NCI-H146 treated with DMSO at 0.1 percent for 48 hours (cell line): ENCODE measurements around the gene CLDN5.

ENCODE experiments used
- DNase-seq: peaks from one replicate; lab custom pipeline; 2025; ENCODE audit not compliant: unreplicated experiment; lab: John Stamatoyannopoulos, UW

CLDN5 gene, protein sequence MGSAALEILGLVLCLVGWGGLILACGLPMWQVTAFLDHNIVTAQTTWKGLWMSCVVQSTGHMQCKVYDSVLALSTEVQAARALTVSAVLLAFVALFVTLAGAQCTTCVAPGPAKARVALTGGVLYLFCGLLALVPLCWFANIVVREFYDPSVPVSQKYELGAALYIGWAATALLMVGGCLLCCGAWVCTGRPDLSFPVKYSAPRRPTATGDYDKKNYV

DNA sequence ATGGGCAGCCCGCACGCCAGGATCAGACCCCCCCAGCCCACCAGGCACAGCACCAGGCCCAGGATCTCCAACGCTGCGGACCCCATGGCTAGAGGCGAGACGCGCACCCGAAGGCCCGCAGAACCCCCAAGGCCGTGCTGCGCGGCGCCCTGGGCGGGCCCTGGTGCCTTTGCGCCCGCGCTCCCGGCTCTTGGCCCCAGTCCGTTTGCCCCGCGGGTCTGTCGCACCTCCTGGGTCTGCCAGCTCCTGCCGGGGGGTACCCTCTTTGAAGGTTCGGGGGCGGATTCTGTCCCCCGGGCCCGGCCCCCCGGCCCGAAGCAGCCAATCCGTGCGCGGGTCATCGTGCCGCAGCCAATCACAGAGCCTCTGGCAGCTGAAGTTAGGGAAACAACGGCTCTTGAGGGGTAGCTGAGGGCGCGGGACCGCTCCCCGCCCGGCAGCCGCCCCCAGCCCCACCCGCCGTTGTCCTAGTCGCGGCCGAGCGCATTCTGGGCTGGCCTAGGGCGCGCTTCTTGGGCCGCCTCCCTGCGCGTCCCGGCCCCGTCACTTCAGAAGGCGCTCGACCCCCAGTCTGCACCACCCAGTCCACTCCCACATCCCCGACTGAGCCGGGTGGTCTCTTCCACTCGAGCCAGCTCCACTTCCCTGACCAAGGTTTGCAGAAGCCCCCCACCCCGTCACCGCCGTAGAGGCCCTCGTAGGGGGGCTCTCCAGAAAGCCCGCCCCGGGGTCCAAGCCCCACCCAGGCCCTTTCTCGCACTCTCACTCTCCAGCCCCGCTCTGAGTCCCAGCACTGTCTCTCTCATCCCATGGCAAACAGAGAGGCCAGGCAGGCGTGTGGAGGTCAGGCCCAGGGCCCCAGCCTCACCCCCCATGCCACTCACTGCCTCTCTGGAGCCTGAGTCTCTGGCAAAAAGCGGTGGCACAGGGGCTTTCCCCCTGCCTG, at the start of gene CLDN5:
TSS of gene CLDN5 (minus strand) at position 241 of the 946 bp plus-strand sequence. CDS start at position 86, 155 bp downstream.
- no peak for DNase-seq

DNA sequence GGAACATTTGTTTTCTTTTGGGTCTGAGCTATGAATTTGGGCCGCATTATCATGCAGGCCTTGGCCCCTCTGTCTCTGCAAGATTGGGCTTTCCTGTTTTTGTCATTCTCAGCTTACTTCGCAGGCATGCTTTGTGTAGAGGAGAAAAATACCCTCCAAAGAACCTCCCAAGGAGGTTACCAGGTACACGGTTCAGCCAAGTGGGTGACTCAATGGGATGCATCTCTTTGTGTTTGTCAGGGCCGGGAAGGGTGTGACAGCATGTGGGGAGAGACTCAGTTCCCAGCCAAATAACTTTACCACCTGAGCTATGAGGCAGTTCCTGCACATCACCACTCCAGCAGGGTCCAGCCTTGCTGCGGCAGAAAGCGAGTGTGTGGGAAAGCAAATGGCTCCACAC, 47.8 kb upstream of the CLDN5 start:
- no peak for DNase-seq

DNA sequence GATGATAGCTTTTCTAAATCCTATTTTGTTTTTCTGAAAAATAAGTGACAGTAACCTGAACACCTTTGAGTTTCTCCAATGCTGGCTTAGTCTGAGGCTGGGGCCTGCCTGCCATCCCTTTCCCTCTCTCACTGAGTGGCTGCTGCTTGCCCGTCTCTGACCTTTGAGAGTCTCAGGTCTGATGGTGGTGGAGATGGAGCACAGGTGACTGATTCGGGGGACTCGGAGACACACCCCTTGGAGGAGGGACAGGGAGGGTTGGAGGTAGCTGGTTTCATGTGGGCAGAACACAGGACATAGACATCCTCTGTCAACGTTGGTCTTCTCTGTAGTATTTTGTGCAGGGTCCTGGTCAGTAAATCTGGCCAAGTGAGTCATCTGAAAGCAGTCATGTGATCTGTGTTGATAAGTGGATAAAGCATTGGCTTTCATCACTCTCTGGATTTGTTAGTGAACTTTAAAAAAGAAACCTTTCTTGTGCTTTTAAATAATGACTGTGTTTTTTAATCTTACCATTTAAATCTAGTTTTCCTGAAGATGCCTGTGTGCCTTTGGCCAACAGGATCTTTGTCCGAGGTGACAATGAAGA, 47.1 kb upstream of the CLDN5 start:
- DNase-seq, result no peak

DNA sequence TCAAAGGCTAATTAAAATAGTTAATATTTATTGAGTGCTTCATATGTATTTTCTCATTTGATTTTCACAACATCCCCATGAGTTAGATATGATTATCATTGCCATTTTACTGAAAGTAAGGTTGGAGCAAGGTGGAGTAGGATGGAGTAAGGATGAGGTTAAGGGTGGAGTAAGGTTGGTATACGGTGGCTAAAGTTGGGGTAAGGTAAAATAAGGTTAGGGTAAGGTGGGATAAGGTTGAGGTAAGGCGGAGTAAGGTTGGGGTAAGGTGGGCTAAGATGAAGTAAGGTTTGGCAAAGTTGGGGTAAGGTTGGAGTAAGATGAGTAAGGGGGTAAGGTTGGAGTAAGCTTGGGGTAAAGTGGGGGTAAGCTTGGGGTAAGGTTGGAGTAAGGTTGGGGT, 45.8 kb upstream of the CLDN5 start:
- no peak for DNase-seq

DNA sequence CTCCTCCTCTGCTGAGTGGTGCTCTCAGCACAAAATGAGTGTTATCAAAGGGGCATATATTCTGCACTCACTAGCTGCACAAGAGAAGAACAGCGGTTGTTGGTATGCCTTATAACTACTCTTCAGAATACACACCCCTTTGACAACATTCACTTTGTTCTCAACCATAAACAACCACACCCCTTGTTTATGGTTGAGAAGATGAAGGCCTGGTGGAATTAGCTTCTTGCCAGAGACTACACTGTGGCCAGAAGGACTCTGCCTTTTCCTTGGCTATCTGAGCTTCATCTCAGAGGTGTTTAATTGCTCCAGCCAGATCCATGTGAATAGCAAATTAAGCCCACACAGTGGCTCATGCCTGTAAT, 45.0 kb upstream of the CLDN5 start:
- no peak for DNase-seq

DNA sequence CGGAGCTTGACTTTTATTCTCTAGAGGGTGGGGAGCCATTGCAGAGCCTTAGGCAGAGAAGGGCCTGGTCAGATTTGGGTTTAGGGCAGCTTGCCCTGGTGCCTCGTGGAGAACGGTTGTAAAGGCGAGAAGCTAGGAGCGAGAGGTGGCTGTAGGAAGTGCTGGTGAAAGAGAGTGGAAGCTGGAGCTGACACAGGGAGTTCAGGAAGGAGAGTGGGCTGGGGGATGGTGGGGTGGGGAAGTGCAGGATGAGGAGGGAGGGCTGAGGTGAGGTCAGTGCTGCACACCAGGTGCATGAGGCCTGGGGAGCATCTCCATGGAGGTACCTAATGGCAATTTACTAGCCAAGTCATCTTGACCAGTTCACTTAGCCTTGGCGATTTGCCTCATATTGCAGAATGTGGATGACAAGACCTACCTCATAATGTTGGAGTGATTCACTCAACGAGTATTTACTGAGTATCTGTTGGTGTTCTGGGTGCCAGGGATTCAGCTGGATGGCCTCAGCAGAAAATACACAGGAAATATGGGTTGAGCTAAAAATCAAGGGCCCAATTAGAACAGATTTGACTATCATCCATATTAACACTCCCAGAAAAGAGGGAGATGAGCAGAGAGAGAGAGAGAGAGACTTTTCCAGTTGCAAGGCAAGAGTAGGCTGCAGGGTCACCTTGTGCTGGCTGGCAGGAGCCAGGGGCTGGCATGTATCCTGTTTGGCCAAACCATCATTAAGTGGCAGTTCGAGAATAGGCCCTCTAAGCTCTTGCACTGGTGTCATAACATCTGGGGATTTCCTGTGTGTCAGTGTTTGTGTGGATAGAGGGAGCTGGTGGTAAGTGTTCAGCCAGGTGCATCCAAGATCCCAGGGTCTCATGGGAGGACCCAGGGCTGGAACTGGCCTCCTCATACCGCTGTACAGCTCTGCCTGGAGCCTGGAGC, 44.4 kb upstream of the CLDN5 start:
- no peak for DNase-seq

DNA sequence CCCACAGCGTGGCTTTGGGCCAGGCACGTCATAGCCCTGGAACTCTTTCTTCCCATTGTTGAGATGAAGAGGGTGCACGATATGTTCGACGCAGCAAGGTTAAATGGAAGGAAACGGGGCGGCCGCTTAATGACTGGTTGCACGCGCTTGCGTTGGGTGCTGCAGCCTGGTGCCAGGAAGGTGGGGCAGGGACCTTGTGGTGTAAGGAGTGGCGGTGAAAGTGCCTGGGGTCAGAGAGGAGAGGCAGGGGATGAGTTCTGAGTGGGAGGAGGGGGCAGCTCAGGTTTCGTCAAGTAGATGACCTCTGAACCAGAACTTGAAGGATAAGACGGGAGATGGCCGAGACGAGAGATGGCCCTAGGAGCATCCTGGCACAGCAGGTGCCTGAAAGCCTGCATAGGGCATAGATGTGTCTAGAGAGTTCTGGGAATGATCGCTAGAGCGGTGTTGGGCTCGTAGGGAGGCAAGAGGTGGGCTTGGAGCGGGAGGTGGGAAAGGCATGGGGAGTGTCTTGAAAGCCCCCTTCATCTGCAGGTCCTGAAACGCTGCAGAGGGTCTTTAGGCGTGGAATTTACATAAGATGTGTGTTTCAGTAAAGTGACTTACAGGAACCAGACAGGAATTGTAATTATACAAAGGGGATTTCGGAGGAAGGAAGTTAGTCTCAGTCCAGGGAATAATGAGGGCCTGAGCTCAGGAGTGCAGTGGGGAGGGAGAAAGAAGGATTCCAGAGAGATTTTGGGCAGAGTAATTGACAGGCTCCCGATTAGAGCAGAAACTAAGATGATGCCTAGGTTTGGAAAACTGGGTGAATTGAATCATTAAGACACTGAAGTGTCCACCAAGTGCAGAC, 43.2 kb upstream of the CLDN5 start:
- DNase-seq, result no peak

DNA sequence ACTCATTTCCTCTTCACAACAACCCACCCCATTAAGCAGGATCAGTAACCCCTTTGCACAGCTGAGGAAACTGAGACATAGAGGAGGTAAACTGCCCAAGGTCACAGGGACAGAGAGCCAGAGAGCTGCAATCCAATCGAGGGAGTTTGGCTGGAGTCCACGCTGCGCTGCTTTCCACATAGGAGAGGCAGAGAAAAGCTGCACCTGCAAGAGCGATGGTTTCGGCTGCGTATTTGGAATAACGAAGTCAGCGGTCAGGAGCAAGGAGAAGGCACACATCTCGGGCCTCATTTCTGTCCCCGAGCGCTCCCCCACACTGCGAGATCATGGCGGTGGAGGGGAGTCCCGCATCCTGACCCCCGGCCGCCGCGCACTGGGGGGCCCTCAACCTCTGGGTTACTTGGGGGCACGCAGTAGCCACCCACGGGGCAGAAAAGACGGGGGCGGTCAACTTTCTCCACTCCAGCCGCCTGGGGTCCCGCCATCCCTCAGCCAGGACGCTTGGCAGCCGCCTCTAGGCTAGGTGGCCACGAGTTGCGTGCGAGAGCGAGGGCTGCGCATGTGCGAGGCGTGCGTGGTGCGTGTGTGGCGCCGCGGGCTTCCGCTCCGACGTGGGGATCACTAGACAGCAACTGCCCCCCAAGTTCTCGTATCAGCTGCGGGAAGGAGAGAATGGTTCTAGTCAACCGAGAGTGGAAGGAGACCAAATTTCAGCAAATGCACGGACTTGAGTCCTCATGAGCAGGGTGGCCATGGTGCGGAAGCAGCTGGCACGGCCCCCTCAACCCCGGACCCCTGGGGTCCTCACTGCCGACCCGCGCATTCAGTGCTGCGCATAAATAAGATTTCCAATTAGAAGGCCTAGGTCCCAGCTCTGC, 42.3 kb upstream of the CLDN5 start:
- no peak for DNase-seq

DNA sequence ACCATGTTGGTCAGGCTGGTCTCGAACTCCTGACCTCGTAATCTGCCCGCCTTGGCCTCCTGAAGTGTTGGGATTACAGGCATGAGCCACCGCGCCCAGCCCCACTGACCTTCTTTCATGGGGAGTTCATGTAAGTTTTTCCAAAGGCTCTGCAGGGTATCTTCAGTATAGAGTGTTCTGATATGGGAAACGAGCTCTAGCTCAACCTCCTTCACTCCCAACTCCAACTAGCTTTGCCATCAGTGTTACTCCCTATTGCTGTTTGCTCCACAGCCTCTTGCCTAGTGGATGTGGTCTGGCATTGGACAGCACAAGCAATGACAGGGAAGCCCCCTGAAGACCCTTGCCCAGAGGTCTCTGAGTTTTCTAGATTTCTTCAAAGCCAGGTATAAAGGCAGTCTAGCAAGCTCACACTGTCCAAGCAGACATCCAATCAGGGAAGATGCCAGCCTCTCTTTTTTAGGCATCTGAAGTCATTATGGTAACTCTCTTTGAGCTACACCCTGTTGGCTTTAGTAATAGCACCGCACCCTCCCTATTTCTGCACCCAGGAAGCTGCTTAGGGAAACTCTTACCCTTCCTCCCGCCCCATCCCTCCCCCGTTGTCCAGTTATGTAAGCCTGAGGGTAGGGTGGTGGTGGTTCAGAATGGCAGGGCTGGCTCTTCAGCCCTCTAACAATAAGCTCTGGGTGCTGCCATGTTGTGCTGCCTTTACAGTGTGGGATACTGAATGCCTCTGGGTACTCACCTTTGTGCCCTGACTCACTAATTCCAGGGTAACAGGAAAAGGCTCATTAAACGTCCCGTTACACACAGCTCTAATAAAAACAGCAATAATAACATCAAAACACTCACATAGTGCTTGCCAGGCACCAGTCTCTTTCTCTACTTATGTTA, 41.4 kb upstream of the CLDN5 start:
- DNase-seq, result no peak

DNA sequence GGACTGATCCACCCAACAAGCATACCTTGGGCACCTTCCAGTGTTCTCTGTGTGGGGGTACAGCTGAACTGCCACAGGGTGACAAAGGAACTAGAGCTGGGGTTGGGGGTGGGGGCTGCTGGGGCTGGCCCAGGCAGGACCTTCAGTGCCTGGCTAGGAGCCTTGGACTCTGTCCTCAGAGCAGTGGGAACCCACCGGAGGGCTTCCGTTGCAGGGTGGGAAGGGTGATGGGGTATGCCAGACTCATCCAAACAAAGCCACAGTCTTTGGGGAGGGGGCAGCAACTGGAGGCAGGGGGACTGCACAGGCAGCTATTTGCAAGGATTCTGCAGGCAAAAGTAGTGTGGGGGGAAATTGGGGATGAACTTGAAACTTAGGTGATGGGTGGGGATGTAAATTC, 35.7 kb upstream of the CLDN5 start:
- no peak for DNase-seq

DNA sequence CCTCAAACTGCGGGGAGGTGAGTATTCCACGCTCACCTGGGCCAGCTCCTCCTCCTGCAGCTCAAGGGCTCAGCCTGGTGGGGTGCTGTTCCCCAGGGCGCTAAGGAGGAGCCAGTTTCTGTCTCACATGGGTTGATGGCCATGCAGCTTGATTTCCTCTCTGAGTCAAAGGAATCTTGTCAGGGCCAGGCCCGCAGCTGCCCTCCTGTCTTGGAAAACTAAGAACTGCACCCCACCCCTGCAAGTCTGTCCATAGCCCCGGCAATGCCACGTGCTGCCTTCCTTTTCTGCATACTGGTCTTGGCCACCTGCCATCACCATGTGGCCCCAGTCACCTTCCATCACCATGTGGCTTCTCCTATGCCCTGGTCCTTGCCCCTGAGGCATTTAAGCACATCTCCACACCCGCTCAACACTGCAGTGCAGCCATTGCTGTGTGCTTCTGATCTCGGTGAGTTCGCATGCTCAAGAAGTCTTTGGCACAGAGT, 35.2 kb upstream of the CLDN5 start:
- no peak for DNase-seq

DNA sequence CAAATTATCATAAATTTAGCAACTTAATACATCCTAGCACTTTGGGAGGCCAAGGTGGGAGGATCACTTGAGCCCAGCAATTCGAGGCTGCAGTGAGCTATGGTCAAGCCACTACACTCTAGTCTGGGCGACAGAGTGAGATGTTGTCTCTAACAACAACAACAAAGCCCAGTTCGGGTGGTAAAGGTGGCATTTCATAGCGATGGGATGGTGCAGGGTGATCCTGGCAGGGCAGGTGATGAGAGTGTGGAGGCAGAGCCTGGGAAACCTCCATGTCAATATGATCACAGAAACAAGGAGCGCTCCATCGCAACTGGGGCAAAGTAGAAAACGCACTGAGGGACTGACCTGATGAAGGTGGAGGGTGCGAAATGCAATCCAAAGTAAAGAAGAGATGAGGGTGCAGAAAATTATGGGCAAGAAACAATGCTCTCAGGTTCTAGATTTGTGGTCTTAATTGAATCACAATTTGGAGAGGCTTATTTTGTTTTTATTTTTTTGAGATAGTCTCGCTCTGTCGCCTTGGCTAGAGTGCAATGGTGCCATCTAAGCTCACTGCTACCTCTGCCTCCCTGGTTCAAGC, 32.8 kb upstream of the CLDN5 start:
- no peak for DNase-seq

DNA sequence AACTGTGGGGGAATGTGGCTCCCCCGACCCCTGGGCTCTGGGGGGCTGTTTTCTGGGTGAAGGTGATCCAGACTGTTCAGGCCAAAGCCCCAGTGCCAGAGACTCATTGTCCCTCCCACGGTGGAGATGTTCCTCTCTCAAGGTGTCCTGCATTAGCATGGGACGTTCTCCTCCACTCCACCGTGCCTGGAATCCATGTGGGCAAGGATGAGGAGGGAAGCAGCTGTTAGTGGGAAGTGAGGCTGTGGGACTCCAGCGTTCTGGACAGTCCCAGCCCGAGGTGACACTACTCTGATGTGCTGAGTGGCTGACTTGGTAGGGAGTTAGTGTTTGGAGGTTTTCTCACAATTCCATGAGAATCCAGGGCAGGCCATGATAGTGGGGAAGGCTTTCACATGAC, 31.4 kb upstream of the CLDN5 start:
- DNase-seq, result no peak

DNA sequence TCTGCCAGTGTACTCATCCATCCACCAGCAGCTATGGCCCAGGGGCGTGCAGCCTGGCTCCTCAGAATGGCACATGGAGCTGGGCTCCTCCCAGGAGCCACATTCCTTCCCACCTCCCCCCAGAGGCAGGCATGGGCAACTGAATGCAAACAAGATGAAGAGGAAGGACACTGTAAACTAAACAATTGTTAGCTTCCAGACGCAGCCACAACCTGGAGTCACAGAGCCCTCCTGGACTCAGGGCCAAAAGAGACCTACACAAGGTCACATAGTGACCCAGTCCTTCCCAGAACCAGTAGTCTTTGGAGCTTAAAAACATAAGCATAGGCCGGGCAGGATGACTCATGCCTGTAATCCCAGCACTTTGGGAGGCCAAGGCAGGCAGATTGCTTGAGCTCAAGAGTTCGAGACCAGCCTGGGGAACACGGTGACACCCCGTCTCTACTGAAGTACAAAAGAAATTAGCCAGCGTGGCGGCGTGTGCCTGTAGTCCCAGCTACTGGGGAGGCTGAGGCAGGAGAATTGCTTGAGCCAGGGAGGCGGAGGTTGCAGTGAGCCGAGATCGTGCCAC, 30.7 kb upstream of the CLDN5 start:
- DNase-seq, result no peak

DNA sequence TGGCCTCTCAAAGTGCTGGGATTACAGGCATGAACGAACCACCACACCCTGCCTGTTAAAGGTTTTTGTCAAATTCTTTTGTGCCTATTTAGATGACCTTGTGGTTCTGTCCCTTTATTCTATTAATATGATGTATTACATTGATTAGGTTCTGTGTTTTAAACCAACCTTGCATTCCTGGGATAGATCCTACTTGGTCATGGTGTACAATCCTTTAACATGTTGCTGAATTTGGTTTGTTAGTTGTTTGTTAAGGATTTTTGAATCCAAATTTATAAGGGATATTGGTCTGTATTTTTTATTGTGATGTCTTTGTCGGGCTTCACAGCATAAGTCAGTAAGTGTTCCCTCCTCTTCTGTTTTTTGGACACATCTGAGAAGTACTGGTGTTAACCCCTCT, 29.0 kb upstream of the CLDN5 start:
- no peak for DNase-seq

DNA sequence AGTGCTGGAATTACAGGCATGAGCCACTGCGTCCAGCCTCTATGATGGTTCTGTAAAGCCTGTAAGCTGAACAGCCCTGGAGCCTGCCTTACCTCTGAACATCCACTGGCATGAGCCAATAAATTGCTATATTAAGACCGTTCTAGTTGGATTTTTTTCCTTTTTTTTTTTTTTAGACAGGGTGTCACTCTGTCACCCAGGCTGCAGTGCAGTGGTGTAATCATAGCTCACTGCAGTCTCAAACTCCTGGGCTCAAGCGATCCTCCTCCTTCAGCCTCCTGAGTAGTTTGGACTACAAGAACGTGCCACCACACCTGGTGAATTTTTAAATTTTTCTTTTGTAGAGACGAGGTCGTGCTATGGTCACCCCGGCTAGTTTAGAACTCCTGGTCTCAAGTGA, 26.2 kb upstream of the CLDN5 start:
- DNase-seq, result no peak

DNA sequence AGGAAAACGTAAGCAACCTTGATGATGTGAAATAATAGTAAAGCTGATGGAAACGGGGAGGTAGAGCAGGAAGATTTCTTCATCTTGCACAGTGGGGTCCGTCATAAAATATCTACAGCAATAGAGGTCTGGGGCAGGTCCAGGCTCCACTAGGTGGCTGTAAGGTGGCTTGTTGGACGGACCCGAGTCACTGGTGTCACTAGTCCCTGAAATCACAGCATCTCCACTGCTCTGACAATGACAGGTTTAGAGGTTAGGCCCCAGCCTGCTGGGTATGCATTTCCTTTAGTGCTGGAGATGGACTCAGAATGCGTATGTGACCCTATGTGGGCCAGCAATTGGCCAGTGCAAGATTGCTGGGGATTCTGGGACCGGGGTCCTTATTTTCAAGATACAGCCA, 25.2 kb upstream of the CLDN5 start:
- no peak for DNase-seq
